DOHH2 (cell line): Measurements from ENCODE around the gene ZDHHC15.
"Not testable (repeated sequence)": the region's sequence is repeated elsewhere in the genome, so short reads cannot be mapped to it uniquely, and the experiment has no call there.

ENCODE experiments used
- CTCF ChIP-seq: fragments of 200-600 bp; sonication (generic); IDR thresholded peaks from one replicate; pipeline ENCODE4 v1.5.1; 2014; ENCODE audit warnings: antibody characterized with exemption, mild to moderate bottlenecking, low read depth, low read length; ENCODE audit not compliant: poor library complexity, severe bottlenecking
- EZH2phosphoT487 ChIP-seq: fragments of 200-600 bp; sonication (generic); IDR thresholded peaks from 2 replicates; pipeline ENCODE4 v1.6.1; 2017; ENCODE audit warnings: borderline replicate concordance, mild to moderate bottlenecking, antibody characterized with exemption, low read length, moderate library complexity, mixed read lengths

- TF ChIP-seq CTCF, EZH2phosphoT487: not testable (repeated sequence)
Measured at GRCh38 chrX:75334407-75335126, 188.3 kb downstream of the ZDHHC15 start.
